Activated CD8-positive, alpha-beta memory T cell treated with anti-CD3 and anti-CD28 coated beads for 24 hours (primary cell): ENCODE results near the gene RHOV.

Experiments used
- DNase-seq: peaks from one replicate; pipeline ENCODE4 v3.0.0-alpha.2; 2020

The RHOV gene

GRCh38 chr15:40843885-40844695 lies 29.9 kb downstream of the RHOV start, which contains the start of gene SPINT1:
TSS of gene SPINT1 (plus strand) at chr15:40844048. CDS start at chr15:40844555, 507 bp downstream.
- DNase-seq, result peak; percentile 85

GRCh38 chr15:40843261-40843884 lies 30.7 kb downstream of the RHOV start:
- DNase-seq, result peak; percentile 60

GRCh38 chr15:40841741-40842140 lies 32.3 kb downstream of the RHOV start:
- DNase-seq, result no peak

GRCh38 chr15:40838756-40839155 lies 35.3 kb downstream of the RHOV start:
- DNase-seq, result no peak

- no peak for DNase-seq
These were observed 38.0 kb downstream of the RHOV start for GRCh38 chr15:40836020-40836419.

GRCh38 chr15:40832903-40833302 lies 41.1 kb downstream of the RHOV start:
- no peak for DNase-seq

GRCh38 chr15:40831861-40832260 lies 42.2 kb downstream of the RHOV start:
- DNase-seq, result no peak

- no peak for DNase-seq
These were observed 43.1 kb downstream of the RHOV start for GRCh38 chr15:40830884-40831283.

GRCh38 chr15:40829115-40829514 lies 44.9 kb downstream of the RHOV start:
- no peak for DNase-seq

- no peak for DNase-seq
These were observed 45.5 kb downstream of the RHOV start, which contains the start of gene PPP1R14D for GRCh38 chr15:40828447-40829036. TSS of gene PPP1R14D (minus strand) at chr15:40828708. CDS start at chr15:40828641, 67 bp downstream.

GRCh38 chr15:40826423-40827075 lies 47.5 kb downstream of the RHOV start:
- DNase-seq, result no peak

- DNase-seq, result no peak
These were observed 48.2 kb downstream of the RHOV start for GRCh38 chr15:40825661-40826422.

- no peak for DNase-seq
These were observed 50.3 kb downstream of the RHOV start for GRCh38 chr15:40823572-40824343.
